GM12874 (cell line): ENCODE data around the gene RAB5B.

Experiments used
- TF ChIP-seq, protein P1 (sequence below): IDR thresholded peaks from 2 replicates; pipeline ENCODE4 v1.5.1; 2011; ENCODE audit warnings: low read depth, mild to moderate bottlenecking, control low read depth, low read length, moderate library complexity; ENCODE audit not compliant: insufficient read depth

The RAB5B gene

DNA sequence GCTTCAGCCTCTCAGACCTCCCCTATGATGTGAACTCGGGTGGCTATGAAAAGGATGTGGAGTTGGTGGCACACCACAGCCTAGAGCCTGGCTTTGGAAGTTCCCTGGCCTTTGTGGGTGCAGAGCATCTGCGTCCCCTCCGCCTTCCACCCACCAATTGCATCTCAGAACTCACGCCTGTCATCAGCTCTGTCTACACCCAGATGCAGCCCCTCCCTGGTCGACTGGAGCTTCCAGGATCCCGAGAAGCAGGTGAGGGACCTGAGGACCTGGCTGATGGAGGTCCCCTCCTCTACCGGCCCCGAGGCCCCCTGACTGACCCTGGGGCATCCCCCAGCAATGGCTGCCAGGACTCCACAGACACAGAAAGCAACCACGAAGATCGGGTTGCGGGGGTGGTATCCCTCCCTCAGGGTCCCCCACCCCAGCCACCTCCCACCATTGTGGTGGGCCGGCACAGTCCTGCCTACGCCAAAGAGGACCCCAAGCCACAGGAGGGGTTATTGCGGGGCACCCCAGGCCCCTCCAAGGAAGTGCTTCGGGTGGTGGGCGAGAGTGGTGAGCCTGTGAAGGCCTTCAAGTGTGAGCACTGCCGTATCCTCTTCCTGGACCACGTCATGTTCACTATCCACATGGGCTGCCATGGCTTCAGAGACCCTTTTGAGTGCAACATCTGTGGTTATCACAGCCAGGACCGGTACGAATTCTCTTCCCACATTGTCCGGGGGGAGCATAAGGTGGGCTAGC is 60.9 kb downstream of the RAB5B start:
- TF ChIP-seq, protein P1, sequence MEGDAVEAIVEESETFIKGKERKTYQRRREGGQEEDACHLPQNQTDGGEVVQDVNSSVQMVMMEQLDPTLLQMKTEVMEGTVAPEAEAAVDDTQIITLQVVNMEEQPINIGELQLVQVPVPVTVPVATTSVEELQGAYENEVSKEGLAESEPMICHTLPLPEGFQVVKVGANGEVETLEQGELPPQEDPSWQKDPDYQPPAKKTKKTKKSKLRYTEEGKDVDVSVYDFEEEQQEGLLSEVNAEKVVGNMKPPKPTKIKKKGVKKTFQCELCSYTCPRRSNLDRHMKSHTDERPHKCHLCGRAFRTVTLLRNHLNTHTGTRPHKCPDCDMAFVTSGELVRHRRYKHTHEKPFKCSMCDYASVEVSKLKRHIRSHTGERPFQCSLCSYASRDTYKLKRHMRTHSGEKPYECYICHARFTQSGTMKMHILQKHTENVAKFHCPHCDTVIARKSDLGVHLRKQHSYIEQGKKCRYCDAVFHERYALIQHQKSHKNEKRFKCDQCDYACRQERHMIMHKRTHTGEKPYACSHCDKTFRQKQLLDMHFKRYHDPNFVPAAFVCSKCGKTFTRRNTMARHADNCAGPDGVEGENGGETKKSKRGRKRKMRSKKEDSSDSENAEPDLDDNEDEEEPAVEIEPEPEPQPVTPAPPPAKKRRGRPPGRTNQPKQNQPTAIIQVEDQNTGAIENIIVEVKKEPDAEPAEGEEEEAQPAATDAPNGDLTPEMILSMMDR: no peak

- TF ChIP-seq, protein P1: no peak
Observed at GRCh38 chr12:56037161-56037560, 63.3 kb downstream of the RAB5B start.

DNA sequence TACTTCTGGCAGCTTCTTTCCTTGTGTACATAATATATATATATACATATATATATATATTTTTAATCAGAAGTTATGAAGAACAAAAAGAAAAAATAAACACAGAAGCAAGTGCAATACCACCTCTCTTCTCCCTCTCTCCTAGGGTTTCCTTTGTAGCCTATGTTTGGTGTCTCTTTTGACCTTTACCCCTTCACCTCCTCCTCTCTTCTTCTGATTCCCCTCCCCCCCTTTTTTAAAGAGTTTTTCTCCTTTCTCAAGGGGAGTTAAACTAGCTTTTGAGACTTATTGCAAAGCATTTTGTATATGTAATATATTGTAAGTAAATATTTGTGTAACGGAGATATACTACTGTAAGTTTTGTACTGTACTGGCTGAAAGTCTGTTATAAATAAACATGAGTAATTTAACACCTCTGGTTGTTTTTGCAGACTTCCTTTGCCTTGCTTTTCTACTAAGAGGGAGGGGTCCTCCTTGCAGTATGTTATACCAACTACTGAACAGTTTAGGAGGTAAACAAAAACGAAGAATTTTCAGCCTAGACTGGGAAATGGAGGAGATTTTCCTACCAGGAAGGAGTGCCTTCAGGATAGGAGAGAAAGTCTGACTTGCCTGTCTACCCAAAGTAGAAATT is 64.3 kb downstream of the RAB5B start:
- TF ChIP-seq, protein P1: no peak

GRCh38 chr12:56040151-56040550 is 66.3 kb downstream of the RAB5B start:
- TF ChIP-seq, protein P1: no peak

GRCh38 chr12:56040963-56041551 is 67.2 kb downstream of the RAB5B start:
- TF ChIP-seq, protein P1: no peak

GRCh38 chr12:56041552-56042429 is 67.9 kb downstream of the RAB5B start, which contains the start of gene RPS26:
Gene RPS26, plus strand, starts transcription at chr12:56041918. Its CDS starts 249 bp downstream, at chr12:56042167.
- TF ChIP-seq, protein P1: peak; percentile 47
